ENCODE measurements around the gene AGR2. TPM values are rescaled to one million over a fixed set of nuclear protein-coding genes. Genes with fewer than 3 reads are reported as not detected.
A peak's percentile ranks its signal among the peaks of the same experiment; 100 is the strongest.
"Not testable (repeated sequence)": the region's sequence is repeated elsewhere in the genome, so short reads cannot be mapped to it uniquely, and the experiment has no call there.

Gene AGR2
- not detected for total RNA-seq
- long read RNA-seq = 0 reads

DNA sequence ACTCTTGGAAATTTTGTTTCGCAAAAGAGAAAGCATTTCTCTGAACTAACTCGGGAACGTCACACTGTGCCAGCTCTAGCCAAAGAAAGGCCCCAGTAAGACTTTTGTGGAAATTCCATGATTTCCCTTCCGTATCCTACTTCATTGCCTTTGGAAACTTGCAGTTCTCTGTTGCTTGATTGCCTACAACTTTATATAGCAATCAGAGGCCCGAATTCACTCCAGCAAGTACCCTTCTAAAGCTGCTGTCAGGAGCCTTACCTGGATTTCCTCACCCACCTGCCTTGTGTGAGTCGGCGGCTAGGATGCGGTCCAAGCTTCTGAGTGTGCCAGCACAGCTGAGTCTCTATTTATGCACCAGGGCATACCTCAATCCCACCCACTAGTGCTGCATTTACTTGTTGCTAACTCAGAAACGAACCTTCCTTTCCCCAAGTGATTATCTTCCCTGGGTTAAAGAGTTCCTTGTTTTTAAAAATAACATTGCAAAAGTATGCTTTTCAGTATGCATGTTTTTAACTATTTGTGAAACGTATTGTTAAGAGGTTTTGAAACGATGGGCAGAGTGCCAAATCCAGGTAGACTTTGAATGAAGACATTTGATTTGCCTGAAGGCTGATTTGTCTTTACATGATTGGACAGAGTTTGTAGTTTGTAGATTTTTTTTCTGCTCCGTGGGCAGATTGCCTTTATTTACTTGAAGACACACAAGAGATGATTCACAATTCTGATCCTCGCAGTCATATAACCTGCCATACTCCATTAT, at the start of gene AGR2:
Gene AGR2 (minus strand): TSS at position 326 of the 766 bp plus-strand sequence. CDS start 3,203 bp downstream, outside the sequence.
- no peak for DNase-seq
- intact Hi-C loops (cut with DNase I) = loop anchor here (10.0 kb wide), 1 partner anchor 110 kb away; no protein-coding TSS in a partner anchor
- no peak for ATAC-seq (ENCODE audit: poor library complexity)

DNA sequence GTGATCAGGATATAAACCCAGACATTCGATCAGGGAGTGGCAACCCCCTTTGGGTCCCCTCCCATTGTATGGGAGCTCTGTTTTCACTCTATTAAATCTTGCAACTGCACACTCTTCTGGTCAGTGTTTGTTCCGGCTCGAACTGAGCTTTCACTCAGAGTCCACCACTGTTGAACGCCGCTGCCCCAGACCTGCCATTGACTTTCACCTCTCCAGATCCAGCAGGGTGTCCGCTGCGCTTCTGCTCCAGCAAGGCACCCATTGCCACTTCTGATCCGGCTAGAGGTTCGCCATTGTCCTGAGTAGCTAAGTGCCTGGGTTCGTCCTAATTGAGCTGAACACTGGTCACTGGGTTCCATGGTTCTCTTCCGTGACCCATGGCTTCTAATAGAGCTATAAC, 48.4 kb upstream of the AGR2 start:
- ATAC-seq (ENCODE audit: poor library complexity); DNase-seq; intact Hi-C loops (cut with DNase I): not testable (repeated sequence)

DNA sequence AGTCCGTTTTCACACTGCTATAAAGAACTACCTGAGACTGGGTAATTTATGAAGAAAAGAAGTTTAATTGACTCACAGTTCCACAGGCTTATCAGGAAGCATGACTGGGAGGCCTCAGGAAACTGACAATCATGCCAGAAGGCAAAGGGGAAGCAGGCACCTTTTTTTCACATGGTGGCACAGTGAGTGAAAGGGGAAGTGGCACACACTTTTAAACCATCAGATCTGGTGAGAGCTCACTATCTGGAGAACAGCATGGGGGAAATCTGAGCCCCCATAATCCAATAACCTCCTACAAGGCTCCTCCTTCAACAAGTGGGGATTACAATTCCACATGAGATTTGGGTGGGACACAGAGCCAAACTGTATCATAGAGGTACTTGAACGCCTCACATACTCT, 47.0 kb upstream of the AGR2 start:
- intact Hi-C loops (cut with DNase I) = no loop called here
- DNase-seq (no peak), ATAC-seq (ENCODE audit: poor library complexity) (no peak)

DNA sequence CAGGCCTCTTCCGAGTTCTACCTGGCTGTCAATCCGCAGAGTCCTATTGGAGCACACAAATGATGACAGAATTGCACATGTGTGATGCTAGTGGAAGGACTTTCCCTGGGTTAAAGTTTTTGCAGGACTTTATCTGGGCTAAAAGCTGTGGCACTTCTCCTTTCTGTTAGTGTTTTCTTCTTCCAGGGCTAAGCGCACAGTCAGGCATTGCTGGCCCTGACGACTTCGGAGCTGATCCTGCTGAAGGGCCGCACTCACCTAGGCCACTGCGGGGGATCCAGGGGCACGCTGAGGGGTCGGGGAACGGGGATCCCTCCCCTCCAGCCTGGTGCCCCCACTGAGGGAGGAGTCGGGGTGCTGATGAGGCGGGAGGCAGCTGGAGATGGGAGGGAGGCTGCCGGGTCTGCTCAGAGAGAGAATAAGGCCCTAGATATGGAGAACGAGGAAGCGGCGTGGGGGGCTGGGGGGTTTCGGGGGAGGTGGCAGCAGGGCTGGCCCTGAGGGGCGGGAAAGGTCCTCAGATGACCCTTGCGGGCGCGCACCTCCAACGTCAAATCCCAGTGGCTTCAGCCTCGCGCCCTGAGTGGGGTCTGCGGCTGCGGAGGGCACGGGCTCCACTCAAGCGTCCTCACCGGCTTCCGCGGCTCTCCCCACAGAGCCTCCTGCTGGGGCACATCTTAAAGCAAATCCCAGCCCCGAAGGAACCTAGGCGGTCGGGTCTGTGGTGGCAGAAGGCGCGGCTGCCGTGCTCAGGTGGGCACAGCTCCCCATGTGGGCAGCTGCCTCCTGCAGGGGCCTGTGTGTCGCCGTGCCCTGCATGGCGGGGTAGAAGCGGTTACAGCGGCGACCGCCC, 46.0 kb upstream of the AGR2 start:
- DNase-seq (peak; percentile 39), ATAC-seq (ENCODE audit: poor library complexity) (no peak)
- intact Hi-C loops (cut with DNase I) = no loop called here

DNA sequence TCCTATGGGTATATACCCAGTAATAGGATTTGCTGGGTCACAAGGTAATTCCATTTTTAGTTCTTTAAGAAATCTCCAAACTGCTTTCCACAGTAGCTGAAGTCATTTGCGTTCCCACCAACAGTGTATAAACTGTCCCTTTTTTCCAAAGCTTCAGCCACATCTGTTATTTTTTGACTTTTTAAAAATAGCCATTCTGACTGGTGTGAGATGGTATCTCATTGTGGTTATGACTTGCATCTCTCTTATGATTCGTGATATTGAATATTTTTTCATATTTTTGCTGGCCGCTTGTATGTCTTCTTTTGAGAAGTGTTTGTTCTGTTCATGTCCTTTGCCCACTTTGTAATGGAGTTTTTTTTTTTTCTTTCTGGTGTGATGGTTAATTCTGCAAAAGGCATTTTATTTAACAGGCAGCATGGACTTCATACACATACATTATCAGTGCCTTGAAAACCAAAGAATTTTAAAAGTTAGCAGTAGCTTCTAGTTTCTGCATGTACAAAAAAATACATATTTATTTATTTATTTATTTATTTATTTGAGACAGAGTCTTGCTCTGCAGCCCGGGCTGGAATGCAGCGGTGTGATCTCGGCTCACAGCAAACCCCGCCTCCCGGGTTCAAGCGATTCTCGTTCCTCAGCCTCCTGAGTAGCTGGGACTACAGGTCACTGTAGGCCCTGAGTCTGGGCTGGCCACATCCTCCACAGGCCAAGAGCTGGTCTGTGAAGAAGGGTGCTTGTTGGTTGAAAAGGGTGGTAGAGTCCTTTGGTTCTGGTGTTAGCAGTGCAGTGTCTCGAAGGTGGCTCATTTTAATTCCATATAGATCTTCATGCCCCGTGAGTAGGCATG, 44.7 kb upstream of the AGR2 start:
- ATAC-seq (ENCODE audit: poor library complexity) (no peak), DNase-seq (no peak)
- intact Hi-C loops (cut with DNase I) = no loop called here

DNA sequence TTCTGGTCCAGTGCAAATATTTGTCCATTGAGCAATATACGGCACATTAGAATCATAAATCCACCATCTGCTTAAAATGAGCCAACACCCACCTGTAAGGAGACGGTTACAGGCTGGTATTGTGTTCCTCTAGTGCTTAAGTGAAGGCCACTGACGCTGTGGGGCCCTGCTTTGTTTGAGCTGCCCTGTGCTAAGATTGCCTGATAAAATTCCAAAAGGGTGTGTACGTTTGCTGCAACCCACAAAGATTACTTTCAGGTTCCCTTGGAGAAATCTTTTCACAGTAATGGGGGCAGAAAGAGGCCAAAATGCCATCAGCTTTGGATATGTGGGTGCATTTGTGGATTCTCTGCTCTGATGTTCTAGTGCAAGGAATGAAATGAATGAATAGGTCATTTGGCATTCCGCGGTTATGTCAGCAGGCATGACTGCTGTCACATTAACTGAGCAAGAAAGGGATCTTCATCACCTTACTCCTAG, 42.6 kb upstream of the AGR2 start:
- ATAC-seq (ENCODE audit: poor library complexity) (peak; percentile 52), DNase-seq (no peak)
- intact Hi-C loops (cut with DNase I) = no loop called here

DNA sequence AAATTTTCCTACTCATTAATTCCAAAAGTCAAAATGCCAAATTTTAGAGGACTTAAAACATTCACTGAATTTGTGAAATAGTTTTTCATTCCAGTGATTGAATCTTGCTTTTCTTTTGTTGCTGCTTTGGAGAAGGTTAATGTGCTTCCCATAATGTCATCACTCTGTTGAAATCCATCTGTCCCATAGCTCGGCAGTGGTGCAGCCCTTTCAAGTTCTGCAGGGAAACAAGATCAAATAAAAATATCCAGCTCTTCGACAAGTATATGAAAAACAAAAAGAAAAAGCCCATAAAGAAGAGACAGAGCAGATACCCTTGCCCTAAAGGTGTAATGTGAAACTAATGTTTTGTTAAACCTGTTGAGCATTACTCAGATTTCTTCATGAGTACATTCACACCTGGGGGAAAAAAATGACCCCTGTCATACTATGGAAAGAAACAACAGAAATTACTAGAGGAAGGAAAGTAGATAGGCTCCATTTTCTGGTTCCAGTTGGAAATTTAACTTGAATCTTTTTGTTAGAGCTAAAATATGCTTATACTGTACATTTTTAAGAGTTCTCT, 41.9 kb upstream of the AGR2 start:
- intact Hi-C loops (cut with DNase I) = no loop called here
- DNase-seq (no peak), ATAC-seq (ENCODE audit: poor library complexity) (no peak)

DNA sequence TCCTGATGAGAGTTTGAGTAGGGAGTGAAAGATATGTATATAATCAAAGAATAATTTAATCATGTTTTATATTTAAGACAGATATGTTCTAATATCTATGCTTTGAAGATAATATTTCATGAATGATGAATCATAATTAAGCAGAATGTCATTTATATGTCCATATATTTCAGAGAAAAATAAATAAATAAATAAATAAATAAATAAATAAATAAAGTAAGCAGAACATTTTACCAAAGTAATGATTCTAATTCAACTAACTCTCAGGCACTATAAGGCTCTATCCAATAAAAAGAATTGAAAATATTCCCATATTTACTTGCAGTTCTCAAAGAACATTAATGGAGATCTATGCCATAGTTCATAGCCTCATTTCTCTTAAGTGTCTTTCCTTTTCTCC, 40.9 kb upstream of the AGR2 start:
- ATAC-seq (ENCODE audit: poor library complexity) (no peak), DNase-seq (no peak)
- intact Hi-C loops (cut with DNase I) = no loop called here

DNA sequence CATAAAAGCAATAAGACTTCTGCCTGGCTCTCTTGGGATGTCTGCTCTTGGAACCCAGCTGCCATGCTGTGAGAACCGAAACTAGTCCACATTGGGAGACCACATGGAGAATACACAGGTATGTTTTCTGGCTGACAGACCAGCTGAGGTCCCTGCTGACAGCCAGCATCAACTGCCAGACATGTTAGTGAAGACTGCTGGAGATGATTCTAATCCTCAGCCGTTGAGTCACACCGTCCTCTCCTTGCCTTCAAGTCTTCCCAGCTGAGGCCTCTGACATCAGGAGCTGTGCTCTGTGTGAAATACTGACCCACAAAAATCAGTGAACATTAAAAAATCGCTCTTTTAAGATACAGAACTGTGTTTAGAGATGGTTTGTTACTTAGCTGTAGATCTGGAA, 36.9 kb upstream of the AGR2 start:
- ATAC-seq (ENCODE audit: poor library complexity) = no peak
- intact Hi-C loops (cut with DNase I) = no loop called here
- DNase-seq = no peak

DNA sequence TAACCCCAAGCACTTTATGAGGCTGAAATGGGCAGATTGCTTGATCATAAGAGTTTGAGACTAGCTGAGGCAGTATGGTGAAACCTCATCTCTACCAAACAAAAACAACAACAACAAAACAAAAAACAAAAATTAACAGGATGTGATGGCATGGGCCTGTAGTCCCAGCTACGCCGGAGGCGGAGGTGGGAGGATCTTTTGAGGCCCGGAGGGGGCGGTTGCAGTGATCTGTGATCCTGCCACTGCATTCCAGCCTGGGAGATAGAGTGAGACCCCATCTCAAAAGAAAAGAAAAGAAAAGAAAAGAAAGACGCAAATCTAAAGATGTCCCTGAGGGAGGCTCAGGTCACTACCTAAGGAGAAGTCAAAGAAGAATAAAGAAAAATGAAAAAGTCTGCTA, 35.3 kb upstream of the AGR2 start:
- DNase-seq = no peak
- ATAC-seq (ENCODE audit: poor library complexity) = no peak
- intact Hi-C loops (cut with DNase I) = no loop called here

DNA sequence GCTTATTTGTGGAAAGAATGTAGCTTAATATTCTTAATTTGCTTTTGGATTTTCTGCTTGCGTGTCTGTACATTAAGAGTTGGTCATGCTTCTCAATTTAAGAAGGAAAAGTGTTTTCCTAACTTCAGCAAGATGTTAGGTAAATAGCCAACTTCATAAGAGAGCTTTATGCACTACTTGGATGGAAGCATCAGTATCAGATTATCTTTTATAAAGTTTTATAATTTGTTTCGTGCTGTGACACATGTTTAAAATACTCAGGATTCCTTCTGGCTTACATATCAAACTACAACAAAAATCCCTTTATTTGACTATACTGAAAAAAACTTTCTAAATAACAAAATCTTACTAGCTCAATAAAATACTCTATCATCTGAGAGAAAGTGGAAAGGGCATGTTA, 34.8 kb upstream of the AGR2 start:
- intact Hi-C loops (cut with DNase I) = no loop called here
- no peak for DNase-seq
- no peak for ATAC-seq (ENCODE audit: poor library complexity)

DNA sequence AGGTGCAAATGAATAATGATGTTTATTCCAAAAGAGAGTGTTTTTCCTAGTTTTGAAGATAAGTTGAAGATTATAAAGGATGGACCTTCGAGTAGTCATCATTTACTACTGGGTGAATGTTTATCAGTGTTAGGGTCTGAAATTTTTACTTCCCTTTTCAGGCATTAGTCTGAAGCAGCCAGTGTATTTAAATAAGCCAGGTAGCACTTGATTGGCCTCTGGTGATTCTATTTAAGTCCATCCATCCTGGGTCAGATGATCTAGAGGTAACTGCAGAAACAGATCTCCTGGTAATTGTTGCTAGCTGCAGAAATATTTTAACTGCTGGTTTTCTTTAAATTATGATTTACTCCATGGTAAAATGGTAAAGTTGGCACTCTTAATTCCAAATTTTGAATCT, 34.1 kb upstream of the AGR2 start:
- no peak for ATAC-seq (ENCODE audit: poor library complexity)
- intact Hi-C loops (cut with DNase I) = no loop called here

DNA sequence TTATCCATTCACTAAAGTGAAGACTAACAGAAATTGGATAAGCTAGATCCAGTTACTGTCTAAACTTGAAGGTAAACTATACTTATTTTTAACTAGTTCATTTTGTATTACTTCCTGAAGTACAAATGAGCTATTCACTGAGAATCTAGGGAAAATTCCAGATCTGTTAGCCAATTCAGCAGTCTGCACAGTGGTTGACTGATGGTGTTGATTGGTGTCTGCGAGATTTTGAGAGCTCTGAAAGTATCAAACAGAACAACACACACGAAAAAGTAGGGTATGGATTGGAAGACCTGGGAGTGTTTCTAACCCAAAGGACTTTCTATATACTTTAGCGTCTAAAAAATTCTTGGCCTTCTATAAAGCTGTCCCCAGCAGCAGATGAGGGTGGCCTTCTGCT, 33.6 kb upstream of the AGR2 start:
- intact Hi-C loops (cut with DNase I) = no loop called here
- ATAC-seq (ENCODE audit: poor library complexity) (no peak), DNase-seq (no peak)

More for the DNA sequence above, 34.1 kb upstream of the AGR2 start:
- no peak for DNase-seq

DNA sequence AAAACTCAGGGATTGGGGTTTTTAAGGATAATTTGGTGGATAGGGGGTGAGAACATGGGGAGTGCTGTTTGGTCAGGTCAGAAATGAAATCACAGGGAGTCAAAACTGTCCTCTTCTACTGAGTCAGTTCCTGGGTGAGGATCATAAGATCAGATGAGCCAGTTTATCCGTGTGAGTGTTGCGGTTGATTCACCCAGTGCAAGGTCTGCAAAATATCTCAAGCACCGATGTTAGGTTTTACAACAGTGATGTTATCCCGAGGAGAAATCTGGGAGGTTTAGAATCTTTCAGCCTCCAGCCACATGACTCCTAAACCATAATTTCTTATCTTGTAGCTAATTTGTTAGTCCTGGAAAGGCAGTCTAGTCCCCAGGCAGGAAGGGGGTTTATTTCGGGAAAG, 31.7 kb upstream of the AGR2 start:
- ATAC-seq (ENCODE audit: poor library complexity) (no peak), DNase-seq (no peak)
- intact Hi-C loops (cut with DNase I) = no loop called here

DNA sequence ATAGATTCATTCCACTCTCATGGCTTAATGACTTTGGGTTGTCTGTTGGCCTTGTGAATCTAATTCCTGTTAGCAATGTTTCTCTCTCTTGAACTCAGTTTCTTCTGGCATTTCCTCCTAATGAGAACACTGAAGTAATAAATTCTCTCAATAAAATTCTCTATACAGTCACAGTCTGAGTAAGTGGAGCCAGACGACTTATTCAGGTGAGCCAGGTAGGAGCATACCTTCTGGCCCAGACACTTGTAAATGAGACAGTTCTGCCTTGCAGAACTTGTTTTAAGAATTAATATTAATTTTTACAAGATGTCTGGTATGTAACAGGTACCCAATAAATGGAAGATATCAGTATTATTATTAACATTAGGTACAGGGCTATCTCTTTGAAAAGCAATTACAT, 28.6 kb upstream of the AGR2 start:
- DNase-seq (no peak), ATAC-seq (ENCODE audit: poor library complexity) (no peak)
- intact Hi-C loops (cut with DNase I) = no loop called here

DNA sequence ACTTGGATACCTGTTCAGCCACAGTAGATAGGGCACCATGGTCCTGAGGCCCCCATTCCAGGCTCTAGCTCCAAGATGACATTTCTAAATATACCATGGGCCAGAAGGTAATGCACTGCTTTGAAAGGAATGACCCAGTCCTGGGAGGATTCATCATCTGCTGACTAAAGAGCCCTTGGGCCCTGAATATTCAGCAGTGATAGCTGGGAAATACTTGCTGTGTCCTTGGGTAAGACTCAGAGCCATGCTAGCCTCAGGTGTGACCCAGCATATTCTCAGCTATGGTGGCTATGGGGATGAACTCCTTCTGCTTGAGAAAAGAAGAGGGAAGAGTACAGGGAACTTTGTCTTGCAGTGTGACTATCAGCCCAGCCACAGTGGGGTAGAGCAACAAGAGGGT, 21.3 kb upstream of the AGR2 start:
- no peak for DNase-seq
- intact Hi-C loops (cut with DNase I) = no loop called here
- no peak for ATAC-seq (ENCODE audit: poor library complexity)

DNA sequence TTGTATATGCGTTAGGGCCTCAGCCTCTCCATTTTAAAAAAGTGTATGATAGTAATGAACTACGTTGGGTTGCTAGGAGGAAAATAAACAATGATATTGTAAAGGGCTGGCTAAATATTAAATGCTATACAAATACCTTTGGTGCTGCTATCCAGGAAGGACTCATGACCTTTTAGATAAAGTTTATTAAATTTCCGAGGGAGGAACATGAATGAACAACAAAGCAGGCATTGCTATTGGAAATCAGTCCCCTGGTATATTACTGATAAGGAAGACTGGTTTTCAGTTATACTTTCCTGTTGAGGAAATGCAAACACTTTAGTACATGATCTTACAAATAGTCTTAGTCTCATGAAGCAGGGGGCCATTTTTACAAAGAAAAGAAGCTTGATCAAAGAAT, 17.2 kb upstream of the AGR2 start:
- no peak for DNase-seq
- ATAC-seq (ENCODE audit: poor library complexity) = no peak
- intact Hi-C loops (cut with DNase I) = no loop called here

DNA sequence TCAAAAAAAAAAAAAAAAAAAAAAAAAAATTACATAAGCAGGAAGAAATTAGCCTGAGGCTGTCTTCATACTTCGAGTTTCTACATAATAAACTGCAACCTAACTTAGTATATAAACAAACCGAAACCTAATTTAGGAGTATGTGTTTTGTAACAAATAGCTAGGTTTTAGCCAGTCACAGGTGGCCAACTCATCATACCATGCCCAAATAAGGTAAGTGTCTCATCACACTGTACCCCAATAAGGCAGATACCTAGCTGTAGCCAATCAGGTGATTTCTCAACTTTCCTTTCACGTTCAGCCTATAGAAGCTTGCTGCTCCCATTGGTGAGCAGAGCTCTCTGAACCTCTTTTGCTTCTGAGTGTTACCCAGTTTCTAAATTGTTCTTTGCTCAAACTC, 13.9 kb upstream of the AGR2 start:
- DNase-seq (no peak), ATAC-seq (ENCODE audit: poor library complexity) (no peak)
- intact Hi-C loops (cut with DNase I) = no loop called here

DNA sequence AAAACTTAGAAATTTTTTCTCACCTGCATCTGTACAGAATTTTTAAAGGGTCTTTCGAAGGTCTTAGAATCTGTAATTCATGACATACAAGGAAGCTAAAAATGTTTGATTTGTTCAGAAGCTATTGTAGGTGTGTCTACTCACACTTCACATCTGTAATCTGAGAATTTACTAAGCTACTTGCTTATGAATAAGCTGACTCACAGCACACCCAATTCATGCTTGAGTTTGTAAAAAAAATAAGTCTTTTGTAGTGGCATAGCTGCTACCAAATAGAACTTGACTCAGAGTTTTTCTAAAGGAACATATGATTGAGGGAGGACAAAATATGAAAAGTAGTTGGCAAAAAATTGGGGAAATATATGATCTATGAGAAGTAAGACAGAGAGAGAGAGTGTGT, 12.7 kb upstream of the AGR2 start:
- no peak for DNase-seq
- no peak for ATAC-seq (ENCODE audit: poor library complexity)
- intact Hi-C loops (cut with DNase I) = no loop called here

Data from Right ventricle myocardium superior (tissue), 1 donor.